Lung (tissue), 12 donors: Measurements from ENCODE around the gene NUDT1. TPM values are rescaled to one million over a fixed set of nuclear protein-coding genes. Genes with fewer than 3 reads are reported as not detected.

Experiments used
- ATAC-seq: fragments of 200-7000 bp; cut with Tn5 transposase; one replicate; pipeline ENCODE4 v1.9.1; 2020; ENCODE audit warnings: moderate number of reproducible peaks; ENCODE audit not compliant: insufficient read depth, low FRiP score
- DNase-seq, 3 donors: peaks; one replicate each; pipeline ENCODE4 v3.0.0-alpha.2; 2013 to 2017
- H3K27ac ChIP-seq, 2 donors: one replicate each; pipeline ENCODE4 v1.5.1; 2013; ENCODE audit warnings: mild to moderate bottlenecking in 2 of 2, moderate library complexity in 2 of 2, control low read depth in 1 of 2, inconsistent platforms in 1 of 2, low read depth in 1 of 2, low read length in 1 of 2
- H3K27me3 ChIP-seq, 3 donors: one replicate each; pipeline ENCODE4 v1.5.1; 2013; ENCODE audit warnings: low read length in 2 of 3; ENCODE audit not compliant: control insufficient read depth in 3 of 3, insufficient read depth in 3 of 3
- H3K36me3 ChIP-seq, 4 donors: one replicate each; pipeline ENCODE4 v1.5.1; 2013; ENCODE audit warnings: low read length in 4 of 4, mild to moderate bottlenecking in 1 of 4, moderate library complexity in 1 of 4; ENCODE audit not compliant: control insufficient read depth in 4 of 4, insufficient read depth in 4 of 4
- H3K4me1 ChIP-seq, 5 donors: one replicate each; pipeline ENCODE4 v1.5.1; 2013; ENCODE audit warnings: low read length in 5 of 5, mild to moderate bottlenecking in 2 of 5, moderate library complexity in 1 of 5; ENCODE audit not compliant: control insufficient read depth in 5 of 5, insufficient read depth in 5 of 5
- H3K4me3 ChIP-seq: one replicate; pipeline ENCODE4 v1.5.1; 2013; ENCODE audit warnings: mild to moderate bottlenecking, control low read depth, moderate library complexity
- H3K9ac ChIP-seq, 2 donors: one replicate each; pipeline ENCODE4 v1.5.1; 2013; ENCODE audit warnings: low read length in 2 of 2, control low read depth in 1 of 2; ENCODE audit not compliant: insufficient read depth in 1 of 2
- H3K9me3 ChIP-seq, 4 donors: one replicate each; pipeline ENCODE4 v1.5.1; 2013; ENCODE audit warnings: low read length in 3 of 4, mild to moderate bottlenecking in 1 of 4, moderate library complexity in 1 of 4; ENCODE audit not compliant: control insufficient read depth in 4 of 4, insufficient read depth in 3 of 4
- WGBS, 2 donors: extraction: QIAGEN DNeasy Blood & Tissue Kit; methylation state at CpG; one replicate each; pipeline ENCODE4 v1.1.7; 2013; 5-methylcytosine and 5-hydroxymethylcytosine counted together
- polyA plus RNA-seq, 2 donors: library from polyadenylated mRNA; stranded (reverse); fragments of 200-250 nt; gene quantifications; one replicate each; pipeline ENCODE4 v1.2.1, GENCODE V29; 2013
- total RNA-seq, 2 donors: library from RNA; depleted of rRNA in 1 of 2; stranded (reverse); fragments of >200 nt in 1 of 2; gene quantifications; one replicate each; pipeline ENCODE4 v1.2.1, GENCODE V29; 2014 to 2021
- TF ChIP-seq, protein P1 (sequence below): IDR thresholded peaks from 2 replicates; pipeline ENCODE4 v1.5.1; 2012; ENCODE audit warnings: mild to moderate bottlenecking; ENCODE audit errors: control extremely low read depth, extremely low read depth
- donor health status: control.
- donor health status: control.
- donor health status: Bipolar disorder and iron deficiency.
- donor health status: healthy.
- donor health status: DM: yes; HTN: yes; CAD: no.

The NUDT1 gene
- total and polyA plus RNA-seq, 4 donors = 9.3 to 24.7 (median 18.5) TPM

DNA sequence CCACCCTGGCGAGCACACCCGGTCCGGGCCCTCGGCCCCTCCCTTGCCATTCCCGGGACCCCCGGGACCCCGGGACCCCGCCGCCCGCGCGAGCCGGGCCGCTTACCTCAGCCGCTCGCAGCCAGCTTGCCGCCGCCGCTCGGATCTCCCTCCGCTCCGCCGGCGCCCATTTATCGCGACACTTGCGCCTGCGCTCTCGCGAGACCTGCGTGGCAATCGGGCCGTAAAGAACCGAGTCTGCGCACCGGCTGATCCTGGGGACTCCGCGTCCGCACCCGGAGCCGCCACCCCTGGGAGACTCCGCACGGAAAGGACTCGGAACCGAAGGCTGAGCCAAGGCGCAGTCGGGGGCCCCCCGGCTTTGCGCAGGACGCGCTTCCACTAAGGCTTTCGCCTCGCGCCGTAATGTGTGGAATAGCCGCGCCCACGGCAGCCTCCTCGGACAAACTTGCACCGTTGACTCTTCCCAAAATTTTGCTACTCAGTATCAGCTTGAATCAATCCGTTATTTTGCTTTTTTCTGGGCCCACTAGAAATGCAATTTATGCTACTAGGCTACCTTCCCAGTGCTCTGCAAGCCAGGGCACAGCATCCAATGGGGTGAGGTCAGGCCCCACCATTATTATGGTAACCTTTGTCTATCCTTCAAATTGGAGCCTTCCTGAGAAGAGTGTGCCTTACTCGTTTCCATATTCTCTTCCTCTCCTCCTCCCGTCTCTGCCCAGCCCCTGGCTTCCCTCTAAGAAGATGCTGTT, 9.1 kb upstream of the NUDT1 start, which contains the start of gene MAD1L1:
Gene MAD1L1, minus strand, starts transcription at position 180 of the 755 bp plus-strand sequence. CDS start 2,812 bp downstream, outside the sequence.
- TF ChIP-seq, protein P1, sequence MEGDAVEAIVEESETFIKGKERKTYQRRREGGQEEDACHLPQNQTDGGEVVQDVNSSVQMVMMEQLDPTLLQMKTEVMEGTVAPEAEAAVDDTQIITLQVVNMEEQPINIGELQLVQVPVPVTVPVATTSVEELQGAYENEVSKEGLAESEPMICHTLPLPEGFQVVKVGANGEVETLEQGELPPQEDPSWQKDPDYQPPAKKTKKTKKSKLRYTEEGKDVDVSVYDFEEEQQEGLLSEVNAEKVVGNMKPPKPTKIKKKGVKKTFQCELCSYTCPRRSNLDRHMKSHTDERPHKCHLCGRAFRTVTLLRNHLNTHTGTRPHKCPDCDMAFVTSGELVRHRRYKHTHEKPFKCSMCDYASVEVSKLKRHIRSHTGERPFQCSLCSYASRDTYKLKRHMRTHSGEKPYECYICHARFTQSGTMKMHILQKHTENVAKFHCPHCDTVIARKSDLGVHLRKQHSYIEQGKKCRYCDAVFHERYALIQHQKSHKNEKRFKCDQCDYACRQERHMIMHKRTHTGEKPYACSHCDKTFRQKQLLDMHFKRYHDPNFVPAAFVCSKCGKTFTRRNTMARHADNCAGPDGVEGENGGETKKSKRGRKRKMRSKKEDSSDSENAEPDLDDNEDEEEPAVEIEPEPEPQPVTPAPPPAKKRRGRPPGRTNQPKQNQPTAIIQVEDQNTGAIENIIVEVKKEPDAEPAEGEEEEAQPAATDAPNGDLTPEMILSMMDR = no peak
- H3K9me3 ChIP-seq = no peaks in the 10 kb centered on the region
- H3K27ac ChIP-seq = peak within 1 kb of the TSS; percentile 23 to 79
- peak within 1 kb of the TSS; percentile 92 for H3K4me3 ChIP-seq
- DNase-seq = peak; percentile 91 to 94 (median 92)
- H3K27me3 ChIP-seq = no peaks in the 10 kb centered on the region
- H3K4me1 ChIP-seq = peaks cover 0 to 13% (median 5%) of the 10 kb centered on the region in 5 donors
- 0 to 2% methylated on average over 49 to 63 of the region's 63 CpGs for WGBS, 2 donors
- ATAC-seq = peak; percentile 83
- peaks cover under 1 to 34% (median 18%) of the 10 kb centered on the region in 4 donors for H3K36me3 ChIP-seq
- H3K9ac ChIP-seq = peak within 1 kb of the TSS; percentile 70 to 77

DNA sequence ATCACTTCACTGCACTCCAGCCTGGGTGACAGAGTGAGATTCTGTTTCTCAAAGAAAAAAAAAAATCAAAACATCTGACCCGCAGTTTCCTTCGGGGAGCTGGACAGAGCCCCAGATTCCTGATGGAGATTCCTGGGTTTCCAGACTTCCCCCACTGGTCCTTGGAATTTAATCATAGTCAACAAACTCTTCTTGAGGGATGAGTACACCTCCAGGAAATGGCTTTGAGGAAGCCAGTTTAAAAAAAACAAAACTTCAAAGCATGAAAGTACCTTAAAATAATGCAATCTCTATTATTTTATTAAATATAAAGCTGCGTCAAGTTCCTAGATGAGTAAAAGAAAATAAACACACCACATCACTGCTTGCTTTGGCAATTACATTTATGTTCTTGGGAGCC, 8.1 kb upstream of the NUDT1 start:
- TF ChIP-seq, protein P1 = no peak
- Histone ChIP-seq H3K27me3 (no peaks in the 10 kb centered on the region), H3K36me3 (peaks cover 6 to 36% (median 22%) of the 10 kb centered on the region in 4 donors), H3K9ac (no peak overlapping the region), H3K9me3 (no peaks in the 10 kb centered on the region), H3K4me1 (peaks cover 0 to 13% (median 5%) of the 10 kb centered on the region in 5 donors), H3K27ac (no peak overlapping the region), H3K4me3 (no peak overlapping the region)
- no peak for DNase-seq
- ATAC-seq = no peak
- 59 to 82% methylated on average over 3 of the region's 3 CpGs for WGBS, 2 donors

DNA sequence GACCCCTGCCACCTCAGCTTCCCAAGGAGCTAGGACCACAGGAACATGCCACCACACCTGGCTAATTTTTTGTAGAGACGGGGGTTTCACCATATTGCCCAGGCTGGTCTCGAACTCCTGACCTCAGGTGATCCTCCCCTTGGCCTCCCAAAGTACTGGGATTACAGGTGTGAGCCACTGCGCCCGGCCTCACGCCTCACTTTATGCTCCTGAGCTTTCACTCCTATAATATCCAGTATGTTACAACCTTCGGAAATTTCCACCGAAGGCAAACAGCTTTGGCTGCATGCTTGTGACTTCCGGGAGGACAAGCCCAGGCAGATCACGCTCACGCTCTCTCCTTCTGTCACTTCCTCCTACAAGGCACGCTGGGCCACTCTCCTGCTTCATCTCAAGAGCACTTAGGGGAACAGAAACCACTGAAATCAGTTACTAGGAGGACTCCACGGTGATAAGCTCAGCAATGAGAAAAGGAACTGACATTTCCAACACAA, 4.9 kb upstream of the NUDT1 start:
- Histone ChIP-seq H3K27me3 (no peaks in the 10 kb centered on the region), H3K9ac (no peak overlapping the region), H3K4me3 (no peak overlapping the region), H3K27ac (peak overlapping the region in 1 of 2 donors; percentile 88), H3K4me1 (peaks cover 0 to 12% (median 2%) of the 10 kb centered on the region in 5 donors), H3K36me3 (peaks cover 6 to 29% (median 19%) of the 10 kb centered on the region in 4 donors), H3K9me3 (no peaks in the 10 kb centered on the region)
- TF ChIP-seq, protein P1 = no peak
- peak; percentile 51 for ATAC-seq
- DNase-seq = peak in 2 of 3 donors; percentile 33 to 39
- WGBS, 2 donors = 59 to 61% methylated on average over 12 of the region's 12 CpGs
